Liver (tissue), 9 donors: ENCODE data around the gene ENGASE. TPM values are rescaled to one million over a fixed set of nuclear protein-coding genes. Genes with fewer than 3 reads are reported as not detected.

Experiments
- DNase-seq: peaks from one replicate; pipeline ENCODE4 v3.0.0-alpha.2; 2017; ENCODE audit warnings: low spot score
- H3K27ac ChIP-seq, 2 donors: one replicate each; pipeline ENCODE4 v1.7.0; 2013; ENCODE audit warnings: inconsistent platforms in 2 of 2, low read length in 2 of 2, control low read depth in 1 of 2, low read depth in 1 of 2, mild to moderate bottlenecking in 1 of 2
- H3K27me3 ChIP-seq, 4 donors: one replicate each; pipeline versions ENCODE4 v1.6.1 to v1.7.0; 2013; ENCODE audit warnings: low read length in 3 of 4, inconsistent platforms in 1 of 4, mild to moderate bottlenecking in 1 of 4, moderate library complexity in 1 of 4; ENCODE audit not compliant: control insufficient read depth in 4 of 4, insufficient read depth in 4 of 4
- H3K36me3 ChIP-seq, 4 donors: one replicate each; pipeline versions ENCODE4 v1.6.1 to v1.7.0; 2013; ENCODE audit warnings: low read length in 3 of 4, mild to moderate bottlenecking in 3 of 4, low read depth in 1 of 4, moderate library complexity in 1 of 4; ENCODE audit not compliant: control insufficient read depth in 4 of 4, insufficient read depth in 3 of 4
- H3K4me1 ChIP-seq, 4 donors: one replicate each; pipeline versions ENCODE4 v1.6.1 to v1.7.0; 2013; ENCODE audit warnings: low read length in 3 of 4, mild to moderate bottlenecking in 3 of 4, moderate library complexity in 1 of 4; ENCODE audit not compliant: control insufficient read depth in 4 of 4, insufficient read depth in 4 of 4
- H3K4me3 ChIP-seq, 3 donors: one replicate each; pipeline versions ENCODE4 v1.6.1 to v1.7.0; 2013; ENCODE audit warnings: low read length in 3 of 3, control low read depth in 1 of 3, low read depth in 1 of 3, mild to moderate bottlenecking in 1 of 3
- H3K9ac ChIP-seq, 2 donors: one replicate each; pipeline ENCODE4 v1.7.0; 2013; ENCODE audit warnings: low read length in 2 of 2, mild to moderate bottlenecking in 2 of 2, moderate library complexity in 2 of 2, control low read depth in 1 of 2, low read depth in 1 of 2
- H3K9me3 ChIP-seq, 4 donors: one replicate each; pipeline versions ENCODE4 v1.6.1 to v1.7.0; 2013; ENCODE audit warnings: low read length in 3 of 4; ENCODE audit not compliant: control insufficient read depth in 4 of 4
- CTCF ChIP-seq: fragments of 150-350 bp; IDR thresholded peaks from 2 replicates; pipeline ENCODE4 v1.5.1; 2017; ENCODE audit warnings: improper control_type of control experiment, low read depth, low read length; ENCODE audit not compliant: missing input control
- EGR1 ChIP-seq, 2 donors: IDR thresholded peaks; 2 replicates each; pipeline ENCODE4 v1.6.1; 2016 to 2018; ENCODE audit warnings: antibody characterized with exemption in 2 of 2, low read depth in 2 of 2
- FOXA1 ChIP-seq: IDR thresholded peaks from 2 replicates; pipeline ENCODE4 v1.6.1; 2016; ENCODE audit warnings: antibody characterized with exemption
- FOXA2 ChIP-seq: IDR thresholded peaks from 2 replicates; pipeline ENCODE4 v1.6.1; 2016; ENCODE audit warnings: antibody characterized with exemption
- GABPA ChIP-seq, 2 donors: IDR thresholded peaks in 1 of 2; conservative IDR thresholded peaks in 1 of 2; 2 replicates each; pipeline ENCODE4 v1.6.1; 2016; ENCODE audit warnings: antibody characterized with exemption in 2 of 2, mild to moderate bottlenecking in 1 of 2, moderate library complexity in 1 of 2
- HNF4A ChIP-seq, 2 donors: conservative IDR thresholded peaks; 2 replicates each; pipeline ENCODE4 v1.6.1; 2016; ENCODE audit warnings: antibody characterized with exemption in 2 of 2, mild to moderate bottlenecking in 2 of 2
- HNF4G ChIP-seq: IDR thresholded peaks from 2 replicates; pipeline ENCODE4 v1.6.1; 2016; ENCODE audit warnings: antibody characterized with exemption
- JUND ChIP-seq, 2 donors: IDR thresholded peaks; 2 replicates each; pipeline ENCODE4 v1.6.1; 2016; ENCODE audit warnings: antibody characterized with exemption in 2 of 2
- MAX ChIP-seq: IDR thresholded peaks from 2 replicates; pipeline ENCODE4 v1.6.1; 2016; ENCODE audit warnings: antibody characterized with exemption
- NR2F2 ChIP-seq: IDR thresholded peaks from 2 replicates; pipeline ENCODE4 v1.6.1; 2016; ENCODE audit warnings: antibody characterized with exemption
- RAD21 ChIP-seq, 2 donors: IDR thresholded peaks; 2 replicates each; pipeline ENCODE4 v1.6.1; 2016; ENCODE audit warnings: antibody characterized with exemption in 2 of 2, mild to moderate bottlenecking in 2 of 2
- REST ChIP-seq: IDR thresholded peaks from 2 replicates; pipeline ENCODE4 v1.6.1; 2016; ENCODE audit warnings: antibody characterized with exemption, mild to moderate bottlenecking
- RXRA ChIP-seq, 2 donors: IDR thresholded peaks; 2 replicates each; pipeline ENCODE4 v1.6.1; 2017 to 2018; ENCODE audit warnings: antibody characterized with exemption in 2 of 2, mild to moderate bottlenecking in 1 of 2
- SP1 ChIP-seq: IDR thresholded peaks from 2 replicates; pipeline ENCODE4 v1.6.1; 2018; ENCODE audit warnings: antibody characterized with exemption, mild to moderate bottlenecking
- TAF1 ChIP-seq: conservative IDR thresholded peaks from 2 replicates; pipeline ENCODE4 v1.6.1; 2016; ENCODE audit warnings: antibody characterized with exemption, mild to moderate bottlenecking
- ZBTB33 ChIP-seq: IDR thresholded peaks from 2 replicates; pipeline ENCODE4 v1.6.1; 2016; ENCODE audit warnings: antibody characterized with exemption
- whole genome bisulfite sequencing: extraction: QIAGEN DNeasy Blood & Tissue Kit; methylation state at CpG from one replicate; pipeline ENCODE4 v1.1.7; 2013; 5-methylcytosine and 5-hydroxymethylcytosine counted together
- polyA plus RNA-seq, 2 donors: library from polyadenylated mRNA; stranded (reverse) in 1 of 2; unstranded in 1 of 2; fragments of 200-250 nt in 1 of 2; fragments of >200 nt in 1 of 2; fragmentation: Nextera tagmentation in 1 of 2; extraction: Ambion mirVana in 1 of 2; gene quantifications; one replicate each; pipeline versions ENCODE4 v1.2.1 to v1.2.3, GENCODE V29; 2013 to 2015
- total RNA-seq, 2 donors: library from RNA; depleted of rRNA; stranded (reverse); fragments of >200 nt; gene quantifications; one replicate each; pipeline ENCODE4 v1.2.3, GENCODE V29; 2014
- TF ChIP-seq, protein P1 (sequence below): IDR thresholded peaks from 2 replicates; pipeline ENCODE4 v1.6.1; 2016; ENCODE audit warnings: antibody characterized with exemption
- donor health status: healthy.
- donor health status: healthy.
- donor health status: healthy.
- donor health status: healthy.
- donor health status: healthy.

The ENGASE gene
- total and polyA plus RNA-seq, 4 donors: 5.2 to 33.6 (median 7.8) TPM

GRCh38 chr17:79073016-79073705 lies 1.5 kb upstream of the ENGASE start:
- 89% methylated on average over 8 of the region's 8 CpGs for WGBS
- Histone ChIP-seq H3K4me1 (peaks cover 5 to 12% (median 7%) of the 10 kb centered on the region in 4 donors), H3K27ac (no peak overlapping the region), H3K9me3 (no peaks in the 10 kb centered on the region), H3K4me3 (no peak overlapping the region), H3K36me3 (no peaks in the 10 kb centered on the region), H3K27me3 (no peaks in the 10 kb centered on the region), H3K9ac (no peak overlapping the region)
- TF ChIP-seq REST (no peak), FOXA2 (no peak), NR2F2 (no peak), MAX (no peak), EGR1 (IDR thresholded peaks at IDR 0.05; ENCODE audit: low read depth in 2 of 2) (no peak), SP1 (no peak), ZBTB33 (no peak), GABPA (IDR thresholded peaks at IDR 0.05 in 1 of 2, conservative IDR thresholded peaks at IDR 0.05 in 1 of 2) (no peak), HNF4G (no peak)
- DNase-seq: no peak

DNA sequence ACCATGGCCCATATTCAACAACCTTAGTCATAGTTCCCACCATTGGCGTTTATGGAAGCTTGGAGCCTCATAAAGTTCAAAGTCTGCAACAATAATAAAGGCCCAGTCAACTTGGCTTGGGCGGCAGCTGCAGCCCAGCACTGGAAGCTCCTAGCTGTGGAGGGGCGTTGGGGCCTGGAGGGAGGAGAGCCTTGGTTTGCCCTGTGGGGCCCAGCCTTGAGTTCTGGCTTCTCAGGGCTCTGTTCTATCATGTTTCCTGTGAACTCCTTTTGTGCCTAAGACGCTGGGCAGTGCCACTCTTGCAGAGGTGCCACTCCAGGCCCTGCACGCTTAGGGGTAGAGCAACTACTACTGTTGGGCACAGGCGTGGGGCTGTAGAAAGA lies 927 bp upstream of the ENGASE start:
- WGBS: 87% methylated on average over 6 of the region's 6 CpGs
- Histone ChIP-seq H3K36me3 (peaks cover 0 to 5% (median under 1%) of the 10 kb centered on the region in 4 donors), H3K4me1 (peaks cover 5 to 12% (median 7%) of the 10 kb centered on the region in 4 donors), H3K27me3 (no peaks in the 10 kb centered on the region), H3K27ac (no peak overlapping the region), H3K9ac (no peak overlapping the region), H3K4me3 (no peak overlapping the region), H3K9me3 (no peaks in the 10 kb centered on the region)
- no peak for DNase-seq
- TF ChIP-seq REST (no peak), FOXA1 (no peak), ZBTB33 (no peak), NR2F2 (no peak), CTCF (no peak), JUND (IDR thresholded peaks at IDR 0.05) (no peak), RAD21 (IDR thresholded peaks at IDR 0.05) (no peak), TAF1 (no peak), SP1 (no peak), EGR1 (IDR thresholded peaks at IDR 0.05; ENCODE audit: low read depth in 2 of 2) (no peak), RXRA (IDR thresholded peaks at IDR 0.05) (no peak), HNF4A (conservative IDR thresholded peaks at IDR 0.05) (no peak), HNF4G (no peak)
- TF ChIP-seq, protein P1, sequence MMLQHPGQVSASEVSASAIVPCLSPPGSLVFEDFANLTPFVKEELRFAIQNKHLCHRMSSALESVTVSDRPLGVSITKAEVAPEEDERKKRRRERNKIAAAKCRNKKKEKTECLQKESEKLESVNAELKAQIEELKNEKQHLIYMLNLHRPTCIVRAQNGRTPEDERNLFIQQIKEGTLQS: no peak
